DMS153 treated with DMSO at 0.1 percent for 48 hours (cell line): ENCODE results near the gene STPG3.

ENCODE experiments used
- DNase-seq: peaks from one replicate; lab custom pipeline; 2025; ENCODE audit not compliant: unreplicated experiment; lab: John Stamatoyannopoulos, UW

STPG3 gene

DNA sequence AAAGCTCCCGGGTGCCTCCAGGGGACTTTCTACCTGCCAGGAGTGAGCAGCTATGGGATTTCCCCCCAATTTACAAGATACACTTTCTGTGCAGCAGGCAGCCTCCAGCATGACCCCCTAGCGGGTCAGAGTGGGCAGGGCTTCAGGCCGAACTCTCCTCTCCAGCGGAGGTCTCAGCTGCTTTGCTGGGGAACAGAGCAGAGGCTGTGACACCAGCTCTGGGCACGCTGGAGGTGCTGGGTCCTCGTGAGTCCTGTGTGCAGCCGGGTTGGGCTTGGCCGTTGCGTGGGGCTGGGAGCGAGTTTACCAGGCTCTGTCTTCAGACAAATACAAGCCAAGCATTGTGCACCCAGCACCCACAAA lies 48.1 kb downstream of the STPG3 start:
- no peak for DNase-seq

DNA sequence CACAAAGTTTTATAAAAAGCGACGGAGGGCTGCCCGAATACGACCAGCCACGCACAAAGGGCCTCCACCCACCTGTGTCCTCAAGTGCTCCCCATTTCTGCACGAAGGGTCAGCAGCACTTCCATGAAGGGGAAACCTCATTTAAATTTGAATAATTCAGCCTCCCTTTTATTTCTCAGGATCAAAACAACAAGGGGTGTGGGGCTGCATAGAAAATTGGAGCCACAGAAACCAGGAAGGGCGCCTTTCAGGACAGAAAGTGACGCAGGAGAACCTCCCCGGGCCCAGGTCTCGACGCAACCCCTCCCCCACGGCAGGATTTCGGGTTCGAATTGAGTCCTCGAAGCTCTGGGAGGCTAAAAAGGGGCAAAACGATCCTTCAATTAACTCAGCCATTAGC lies 48.9 kb downstream of the STPG3 start:
- DNase-seq = no peak

DNA sequence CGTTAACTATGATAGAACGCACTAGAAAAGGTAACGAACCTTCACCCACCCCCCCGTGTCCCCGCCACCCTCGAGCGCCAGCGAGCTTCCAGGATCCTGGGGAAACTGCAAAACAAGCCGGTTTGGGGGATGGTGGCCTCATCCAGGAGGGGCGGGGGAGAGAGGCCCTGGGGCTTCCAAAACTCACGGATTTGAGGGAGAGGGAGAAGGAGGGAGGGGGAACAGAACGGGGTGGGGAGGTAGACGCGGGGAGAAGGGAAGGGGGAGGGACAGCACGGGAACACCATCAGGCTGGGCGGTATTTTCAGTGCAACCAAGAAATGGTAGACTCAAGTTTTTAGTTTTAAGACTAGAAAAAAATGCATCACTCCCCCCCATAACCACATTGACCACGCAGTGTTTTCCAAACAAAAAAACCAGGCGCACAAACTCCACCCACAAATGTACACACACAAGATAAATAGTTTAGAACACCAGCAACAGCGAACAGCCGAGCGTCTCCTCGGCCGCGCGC lies 49.5 kb downstream of the STPG3 start:
- DNase-seq = no peak

DNA sequence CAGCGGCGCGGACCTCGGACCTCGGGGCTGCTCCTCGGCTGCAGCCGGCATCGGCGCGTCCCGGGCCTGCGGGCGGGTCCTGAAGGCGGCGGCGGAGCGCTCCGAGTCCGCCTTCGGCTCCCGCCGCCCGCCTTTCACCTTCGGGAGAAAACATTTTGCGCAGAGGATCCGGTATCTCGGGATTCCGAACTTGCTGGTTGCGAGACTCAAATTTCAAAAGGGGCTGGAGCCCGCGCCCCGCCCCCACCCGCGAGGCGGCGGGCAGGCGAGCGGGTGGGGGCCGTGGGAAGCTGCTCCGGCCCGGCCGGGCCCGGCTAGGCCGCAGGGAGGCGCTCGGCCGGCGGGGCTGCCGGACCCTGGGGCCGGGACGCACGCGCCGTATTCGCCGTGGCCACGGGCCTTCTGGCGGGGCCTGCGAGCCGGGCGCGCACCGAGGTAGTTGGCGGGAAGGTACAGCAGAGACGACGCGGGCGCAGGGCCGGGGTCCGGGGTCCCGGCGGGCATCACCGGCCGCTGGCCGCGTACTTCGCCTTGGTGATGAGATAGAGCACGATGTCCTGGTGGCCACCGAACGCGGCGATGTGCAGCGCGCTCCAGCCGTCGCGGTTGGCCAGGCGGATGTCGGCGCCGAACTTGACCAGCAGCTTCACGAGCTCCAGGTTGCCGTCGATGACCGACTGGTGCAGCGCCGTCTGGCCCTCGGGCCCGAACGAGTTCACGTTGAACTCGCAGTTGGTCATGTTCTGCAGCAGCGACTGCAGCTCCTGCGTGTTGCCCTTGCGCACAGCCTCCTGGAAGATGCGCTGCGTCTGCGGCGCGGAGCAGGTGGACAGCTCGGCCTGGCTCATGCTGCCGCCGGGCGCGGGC lies 50.2 kb downstream of the STPG3 start:
- DNase-seq = peak; percentile 22

DNA sequence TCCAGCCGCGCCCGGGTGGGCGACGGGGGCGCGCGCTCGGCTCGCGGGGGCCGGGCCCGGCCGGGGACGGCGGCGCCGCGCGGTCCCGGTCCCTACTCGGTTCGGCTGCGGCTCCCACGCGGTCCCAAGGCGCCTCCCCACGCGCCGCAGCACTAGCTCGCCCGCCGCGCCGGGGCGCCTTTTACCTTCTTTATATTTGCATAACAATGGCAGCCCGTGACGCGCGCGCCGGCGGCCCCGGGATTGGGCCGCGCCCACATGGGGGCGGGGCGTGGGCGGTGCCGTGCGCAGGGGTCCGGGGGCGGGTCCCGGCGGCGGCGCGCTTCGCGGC lies 51.0 kb downstream of the STPG3 start, which contains the start of gene NRARP:
NRARP (minus strand) TSS at position 154 of the 331 bp plus-strand sequence. CDS start 343 bp downstream, outside the sequence.
- peak; percentile 82 for DNase-seq

DNA sequence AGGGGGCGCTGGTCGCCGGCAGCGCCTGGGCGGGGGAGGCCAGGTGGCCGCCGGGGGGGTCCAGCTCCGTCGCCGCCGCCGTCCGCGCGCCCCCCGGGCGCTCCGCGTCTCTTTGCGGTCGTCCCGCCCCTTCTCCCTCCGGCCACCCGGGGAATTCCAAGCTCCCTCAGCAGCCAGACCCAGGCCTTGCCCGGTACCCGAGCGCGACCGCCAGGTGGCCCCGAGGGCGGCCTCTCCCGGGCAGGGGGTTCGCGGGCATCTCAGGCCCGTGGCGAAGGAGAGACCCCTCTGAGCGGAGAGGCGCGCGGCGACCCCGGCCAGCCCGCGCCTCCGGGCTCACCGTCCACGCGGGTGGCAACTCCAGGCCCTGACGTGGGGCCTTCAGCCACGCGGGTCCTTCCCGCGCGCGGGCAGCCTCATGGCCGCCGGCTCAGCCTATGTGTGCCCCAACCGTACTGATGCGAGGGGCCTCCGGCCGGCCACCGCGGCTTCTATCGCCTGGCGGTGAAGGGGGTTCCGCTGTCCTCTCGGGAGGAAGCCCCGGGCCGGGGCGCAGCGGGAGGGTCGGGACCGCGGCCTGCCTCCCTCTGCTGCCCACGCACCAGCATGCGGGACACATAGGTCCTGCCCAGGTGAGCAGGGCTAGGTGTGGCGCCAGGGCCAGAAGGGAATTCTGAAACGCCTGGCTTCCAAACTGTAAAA lies 51.5 kb downstream of the STPG3 start:
- peak; percentile 40 for DNase-seq
